ENCODE data around the gene EBLN1.

Gene EBLN1

DNA sequence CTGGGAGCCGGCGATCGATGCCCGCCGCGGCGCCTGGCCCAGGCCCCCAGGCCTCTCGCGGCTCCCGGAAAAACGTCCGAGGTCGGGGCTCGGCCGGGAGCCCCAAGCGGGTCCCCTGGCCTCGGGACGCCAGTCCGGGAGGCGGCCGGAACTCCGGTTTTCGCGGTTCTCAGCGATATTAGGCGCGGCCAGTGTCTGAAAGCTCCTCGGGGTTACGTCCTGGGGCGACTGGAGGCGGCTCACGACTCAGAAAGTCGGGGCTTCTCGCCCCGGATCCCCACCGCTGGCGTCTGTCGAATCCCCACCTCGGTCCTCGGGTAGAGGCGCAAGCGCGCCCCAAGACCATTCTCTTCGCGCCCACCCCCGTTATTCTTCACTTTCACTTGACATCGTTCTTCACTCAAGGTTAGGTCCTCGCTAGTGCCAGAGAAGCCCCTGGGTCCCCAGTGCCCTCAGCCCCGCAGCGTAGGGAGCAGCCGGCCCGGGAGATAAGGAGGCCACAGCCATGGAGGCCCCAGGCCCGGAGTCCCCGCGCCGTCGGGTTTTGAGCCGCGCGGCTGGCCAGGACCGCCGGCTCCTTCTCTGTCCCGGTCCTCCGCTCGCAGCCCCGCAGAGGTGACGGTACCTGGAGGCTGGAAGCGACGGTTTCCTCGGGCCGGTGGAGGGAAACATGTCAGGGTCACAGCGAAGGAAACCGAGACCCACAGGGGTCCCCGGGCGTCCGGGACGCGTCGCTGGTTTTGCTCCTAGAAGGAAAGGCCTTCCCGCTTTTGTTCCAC, 35.2 kb upstream of the EBLN1 start:
- TF ChIP-seq, protein P1, sequence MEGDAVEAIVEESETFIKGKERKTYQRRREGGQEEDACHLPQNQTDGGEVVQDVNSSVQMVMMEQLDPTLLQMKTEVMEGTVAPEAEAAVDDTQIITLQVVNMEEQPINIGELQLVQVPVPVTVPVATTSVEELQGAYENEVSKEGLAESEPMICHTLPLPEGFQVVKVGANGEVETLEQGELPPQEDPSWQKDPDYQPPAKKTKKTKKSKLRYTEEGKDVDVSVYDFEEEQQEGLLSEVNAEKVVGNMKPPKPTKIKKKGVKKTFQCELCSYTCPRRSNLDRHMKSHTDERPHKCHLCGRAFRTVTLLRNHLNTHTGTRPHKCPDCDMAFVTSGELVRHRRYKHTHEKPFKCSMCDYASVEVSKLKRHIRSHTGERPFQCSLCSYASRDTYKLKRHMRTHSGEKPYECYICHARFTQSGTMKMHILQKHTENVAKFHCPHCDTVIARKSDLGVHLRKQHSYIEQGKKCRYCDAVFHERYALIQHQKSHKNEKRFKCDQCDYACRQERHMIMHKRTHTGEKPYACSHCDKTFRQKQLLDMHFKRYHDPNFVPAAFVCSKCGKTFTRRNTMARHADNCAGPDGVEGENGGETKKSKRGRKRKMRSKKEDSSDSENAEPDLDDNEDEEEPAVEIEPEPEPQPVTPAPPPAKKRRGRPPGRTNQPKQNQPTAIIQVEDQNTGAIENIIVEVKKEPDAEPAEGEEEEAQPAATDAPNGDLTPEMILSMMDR (IDR thresholded peaks at IDR 0.05; ENCODE audit: insufficient read depth, low read length, missing control alignments) = no peak
- POLR2A ChIA-PET = no interaction called here
- DNase-seq (ENCODE audit: low read depth, low spot score) = no peak
- CTCF ChIA-PET = no interaction called here
- H3K4me3 ChIP-seq (ENCODE audit: low read depth, low read length) = peak overlapping the region; percentile 55

- ChIA-PET CTCF (no interaction called here), POLR2A (no interaction called here)
- TF ChIP-seq, protein P1 (IDR thresholded peaks at IDR 0.05; ENCODE audit: insufficient read depth, low read length, missing control alignments) = no peak
- no peak for DNase-seq (ENCODE audit: low read depth, low spot score)
- peak overlapping the region; percentile 55 for H3K4me3 ChIP-seq (ENCODE audit: low read depth, low read length)
Observed at GRCh38 chr10:22252224-22252800, 34.5 kb upstream of the EBLN1 start.

DNA sequence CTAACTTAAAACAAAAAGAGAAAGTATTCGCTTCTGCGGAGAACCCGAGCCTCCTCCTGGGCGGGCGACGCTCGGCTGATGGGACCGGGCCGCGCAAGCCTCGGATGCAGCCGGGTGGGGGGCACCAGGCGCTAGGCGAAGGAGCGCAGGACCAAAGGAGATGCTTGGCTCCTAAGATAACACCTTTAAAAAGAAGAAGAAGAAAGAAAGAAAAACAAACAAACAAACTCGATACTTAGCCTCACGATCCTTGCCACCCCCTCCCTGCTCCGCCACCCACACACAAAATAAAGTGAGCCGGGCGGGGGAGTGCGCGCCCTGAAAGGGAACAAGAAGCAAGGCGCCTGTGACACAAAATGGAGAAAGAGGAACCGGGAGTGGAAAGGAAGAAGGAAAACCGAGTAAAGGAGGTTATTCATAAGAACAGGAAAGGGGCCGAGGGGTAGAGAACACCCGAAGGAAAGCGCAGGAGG, 34.0 kb upstream of the EBLN1 start:
- DNase-seq (ENCODE audit: low read depth, low spot score) = no peak
- H3K4me3 ChIP-seq (ENCODE audit: low read depth, low read length) = peak overlapping the region; percentile 55
- POLR2A ChIA-PET = no interaction called here
- CTCF ChIA-PET = no interaction called here
- TF ChIP-seq, protein P1 (IDR thresholded peaks at IDR 0.05; ENCODE audit: insufficient read depth, low read length, missing control alignments) = no peak

GRCh38 chr10:22250897-22251660, 33.3 kb upstream of the EBLN1 start:
- TF ChIP-seq, protein P1 (IDR thresholded peaks at IDR 0.05; ENCODE audit: insufficient read depth, low read length, missing control alignments) = no peak
- DNase-seq (ENCODE audit: low read depth, low spot score) = no peak
- CTCF ChIA-PET = no interaction called here
- H3K4me3 ChIP-seq (ENCODE audit: low read depth, low read length) = peak overlapping the region; percentile 55
- POLR2A ChIA-PET = no interaction called here

DNA sequence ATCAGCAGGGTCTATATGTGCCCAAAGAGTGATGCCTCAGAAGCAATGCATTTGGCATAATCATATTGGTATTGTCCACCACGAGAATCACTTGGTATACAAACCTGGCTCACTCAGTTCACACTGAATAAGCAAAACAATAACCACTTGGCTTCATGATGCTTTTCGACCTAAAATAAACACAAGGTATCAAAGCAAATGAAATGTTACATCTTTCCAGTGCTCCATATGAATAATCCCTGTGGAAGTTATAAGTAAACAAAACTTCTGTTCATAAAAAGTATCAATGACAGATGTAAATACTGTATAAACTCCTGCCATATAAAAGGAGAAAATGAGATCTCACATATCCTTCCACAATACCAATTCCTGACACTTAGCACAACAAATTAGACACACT, 29.8 kb upstream of the EBLN1 start:
- TF ChIP-seq, protein P1 (IDR thresholded peaks at IDR 0.05; ENCODE audit: insufficient read depth, low read length, missing control alignments) = no peak
- ChIA-PET CTCF (no interaction called here), POLR2A (no interaction called here)
- no peak for DNase-seq (ENCODE audit: low read depth, low spot score)
- no peak overlapping the region for H3K4me3 ChIP-seq (ENCODE audit: low read depth, low read length)
